NCI-H1048 (cell line): ENCODE data around the gene KRTAP4-7.
"Not testable (repeated sequence)": the region's sequence is repeated elsewhere in the genome, so short reads cannot be mapped to it uniquely, and the experiment has no call there.

ENCODE experiments used
- DNase-seq: peaks from one replicate; lab custom pipeline; 2025; lab: John Stamatoyannopoulos, UW

KRTAP4-7 gene

GRCh38 chr17:41084100-41084856, at the start of gene KRTAP4-7:
TSS of gene KRTAP4-7 (plus strand) at chr17:41084150. CDS start at chr17:41084207, 57 bp downstream.
- DNase-seq: not testable (repeated sequence)

- not testable (repeated sequence) for DNase-seq
Measured at GRCh38 chr17:41034346-41034935, 49.5 kb upstream of the KRTAP4-7 start, which contains the start of gene KRTAP1-3. TSS of gene KRTAP1-3 (minus strand) at chr17:41034874. CDS start at chr17:41034821, 53 bp downstream.

DNA sequence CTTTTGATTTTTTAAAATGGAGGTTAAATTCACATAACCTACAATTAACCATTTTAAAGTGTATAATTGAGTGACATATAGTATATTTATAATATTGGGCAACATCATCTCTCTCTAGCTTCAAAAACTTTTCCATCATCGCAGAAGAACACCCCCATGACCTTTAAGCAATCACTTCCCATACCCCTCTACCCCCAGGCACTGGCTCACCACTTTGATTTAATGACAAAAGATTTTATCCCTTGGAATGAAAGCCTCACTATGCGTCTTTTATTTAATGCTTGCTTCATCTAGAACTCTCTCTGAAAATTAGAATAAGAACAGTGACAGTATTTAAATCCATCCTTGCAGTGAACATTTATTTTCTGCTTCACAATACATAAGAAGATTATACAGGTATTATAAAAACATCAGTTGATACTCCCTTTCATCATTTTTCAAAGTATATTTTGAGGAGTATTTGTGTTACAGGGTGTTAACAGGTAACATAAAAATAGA, 46.0 kb upstream of the KRTAP4-7 start:
- no peak for DNase-seq

DNA sequence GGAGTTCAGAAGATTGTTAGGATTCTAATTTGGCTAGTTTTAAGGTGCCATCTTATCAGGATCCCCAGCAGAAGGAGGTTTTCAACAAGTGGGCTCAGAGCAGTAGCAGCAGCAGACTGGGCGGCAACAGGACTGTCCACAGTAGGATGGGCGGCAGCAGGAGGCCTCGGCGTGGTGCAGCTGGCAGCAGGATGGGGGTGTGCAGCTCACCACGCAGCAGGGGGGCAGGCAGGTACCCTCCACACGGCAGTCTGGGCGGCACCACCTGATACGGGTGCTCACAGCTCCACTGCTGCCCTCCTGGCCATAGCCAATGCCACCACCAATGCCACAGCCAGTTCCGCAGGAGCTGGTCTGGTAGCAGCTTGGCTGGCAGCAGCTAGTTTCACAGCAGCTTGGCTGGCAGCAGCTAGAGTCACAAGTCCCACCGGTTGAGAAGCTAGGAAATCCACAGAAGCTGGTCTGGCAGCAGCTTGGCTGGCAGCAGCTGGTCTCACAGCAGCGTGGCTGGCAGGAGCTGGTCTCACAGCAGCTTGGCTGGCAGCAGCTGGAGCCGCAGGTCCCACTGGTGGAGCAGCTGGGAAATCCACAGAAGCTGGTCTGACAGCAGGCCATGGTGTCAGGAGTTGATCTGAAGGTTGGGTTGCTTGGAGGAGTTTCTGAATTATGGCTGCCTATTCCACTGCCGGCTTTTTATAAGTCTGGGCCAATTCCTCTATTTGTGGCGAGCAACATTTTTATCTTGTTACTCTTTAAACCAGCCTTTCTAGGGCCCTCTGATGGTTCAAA, 43.0 kb upstream of the KRTAP4-7 start, which contains the start of gene KRTAP1-1:
Gene KRTAP1-1 (minus strand): TSS at position 668 of the 789 bp plus-strand sequence. CDS start 53 bp downstream, at position 615.
- not testable (repeated sequence) for DNase-seq

DNA sequence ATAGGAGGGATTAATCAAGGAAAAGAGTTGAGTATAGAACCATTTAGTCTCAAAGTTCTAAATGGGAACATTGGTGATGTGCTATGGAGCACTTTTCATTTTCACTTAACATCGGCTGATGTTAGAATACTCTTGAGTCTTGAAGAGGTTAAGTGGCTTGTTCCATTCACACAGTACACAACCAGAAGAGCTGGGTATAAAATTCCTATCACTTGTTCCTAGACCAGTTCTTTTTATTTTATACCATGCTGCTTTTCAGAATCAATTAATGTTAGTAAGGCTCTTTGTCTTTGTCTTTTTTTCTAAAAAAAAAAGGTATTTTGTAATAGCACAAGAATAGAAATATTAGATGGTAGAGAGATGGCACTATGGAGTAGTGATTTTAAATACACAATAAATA, 41.0 kb upstream of the KRTAP4-7 start:
- no peak for DNase-seq

GRCh38 chr17:41046735-41047465, 37.0 kb upstream of the KRTAP4-7 start, which contains the start of gene KRTAP2-1:
TSS of gene KRTAP2-1 (minus strand) at chr17:41047316. CDS start at chr17:41047267, 49 bp downstream.
- not testable (repeated sequence) for DNase-seq

DNA sequence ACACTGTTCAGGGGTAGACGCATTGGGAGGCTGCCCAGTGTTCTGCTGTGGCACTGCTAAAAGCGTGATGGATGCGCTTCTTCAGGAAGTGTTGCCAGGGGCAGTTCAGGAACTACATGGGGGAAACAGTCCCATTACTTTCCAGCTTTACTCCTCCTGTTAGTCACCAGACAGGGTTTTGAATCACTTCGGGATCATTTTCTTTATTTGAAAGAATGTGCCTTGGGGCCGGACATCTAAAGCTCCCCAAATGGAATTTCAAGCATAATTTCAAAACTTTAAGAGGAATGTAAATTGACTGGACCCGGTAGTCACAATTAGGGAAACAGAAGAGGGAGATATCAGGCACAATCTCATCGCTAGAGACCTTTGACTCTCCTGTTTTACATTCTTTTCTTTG, 35.5 kb upstream of the KRTAP4-7 start:
- DNase-seq: no peak

DNA sequence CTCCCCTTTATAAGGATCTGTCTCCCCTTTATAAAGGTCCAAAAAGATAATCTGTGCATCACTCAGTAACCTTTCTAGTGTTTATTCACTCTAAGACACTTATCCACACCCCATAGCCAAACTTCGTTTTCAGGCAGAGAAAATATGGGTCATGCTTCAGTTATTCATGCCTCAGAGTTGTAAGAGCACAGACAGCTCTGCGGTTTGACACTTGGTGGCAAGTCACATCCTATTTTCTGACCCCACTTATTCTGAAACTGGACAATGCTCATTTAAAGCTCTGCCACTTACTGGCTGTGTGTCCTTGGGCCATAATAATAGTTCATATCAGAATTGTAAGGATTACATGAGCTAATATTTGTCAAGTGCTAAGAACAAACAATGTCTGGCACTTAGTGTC, 34.8 kb upstream of the KRTAP4-7 start:
- no peak for DNase-seq

DNA sequence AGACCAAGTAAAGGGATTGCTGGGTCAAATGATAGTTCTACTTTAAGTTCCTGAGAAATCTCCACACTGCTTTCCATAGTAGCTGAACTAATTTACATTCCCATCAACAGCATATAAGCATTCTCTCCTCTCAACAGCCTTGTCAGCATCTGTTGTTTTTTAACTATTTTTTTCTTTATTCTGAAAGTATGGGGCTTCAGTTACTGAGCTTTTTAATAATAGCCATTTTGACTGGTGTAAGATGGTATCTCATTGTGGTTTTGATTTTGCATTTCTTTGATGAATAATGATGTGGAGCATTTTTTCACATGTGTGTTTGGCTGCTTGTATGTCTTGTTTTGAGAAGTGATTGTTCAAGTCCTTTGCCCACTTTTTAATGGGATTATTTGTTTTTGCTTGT, 31.4 kb upstream of the KRTAP4-7 start:
- DNase-seq: no peak

GRCh38 chr17:41054025-41054424, 29.9 kb upstream of the KRTAP4-7 start:
- DNase-seq: no peak

DNA sequence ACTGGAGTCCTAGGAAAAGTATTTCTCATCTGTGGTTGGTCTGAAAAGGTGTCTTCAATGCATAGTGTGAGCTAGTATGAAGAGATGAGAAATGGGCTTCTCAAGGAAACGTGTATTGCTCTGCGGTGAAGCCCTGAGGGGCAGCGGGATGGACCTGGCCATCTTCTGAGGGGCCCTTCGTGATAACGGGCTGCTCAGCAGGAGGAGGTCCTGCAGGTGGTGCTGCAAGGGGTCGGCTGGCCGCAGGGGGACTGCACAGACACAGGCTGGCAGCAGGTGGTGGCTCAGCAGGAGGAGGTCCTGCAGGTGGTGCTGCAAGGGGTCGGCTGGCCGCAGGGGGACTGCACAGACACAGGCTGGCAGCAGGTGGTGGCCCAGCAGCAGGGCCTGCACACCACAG, 29.4 kb upstream of the KRTAP4-7 start:
- not testable (repeated sequence) for DNase-seq

DNA sequence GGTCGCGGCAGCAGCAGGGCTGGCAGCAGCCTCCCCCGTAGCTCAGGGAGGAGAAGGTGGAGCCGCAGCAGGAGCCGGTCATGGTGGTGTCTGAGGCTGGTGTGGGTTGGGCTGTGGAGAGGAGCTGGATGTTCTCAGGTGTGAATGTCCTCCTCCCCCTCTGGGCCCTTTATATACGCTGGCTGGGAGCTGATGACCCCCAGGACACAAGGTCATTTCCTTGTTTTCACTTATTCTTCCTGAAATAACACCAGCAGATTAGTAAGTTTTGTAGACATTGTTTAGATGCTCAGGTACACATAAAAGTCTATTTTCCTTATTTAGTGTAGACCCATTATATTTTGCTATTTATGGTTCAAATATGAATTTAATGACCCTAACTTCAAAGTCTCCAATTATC, 28.8 kb upstream of the KRTAP4-7 start, which contains the start of gene KRTAP2-2:
Gene KRTAP2-2 (minus strand): TSS at position 101 of the 400 bp plus-strand sequence. CDS start 19 bp downstream, at position 82.
- DNase-seq: not testable (repeated sequence)

DNA sequence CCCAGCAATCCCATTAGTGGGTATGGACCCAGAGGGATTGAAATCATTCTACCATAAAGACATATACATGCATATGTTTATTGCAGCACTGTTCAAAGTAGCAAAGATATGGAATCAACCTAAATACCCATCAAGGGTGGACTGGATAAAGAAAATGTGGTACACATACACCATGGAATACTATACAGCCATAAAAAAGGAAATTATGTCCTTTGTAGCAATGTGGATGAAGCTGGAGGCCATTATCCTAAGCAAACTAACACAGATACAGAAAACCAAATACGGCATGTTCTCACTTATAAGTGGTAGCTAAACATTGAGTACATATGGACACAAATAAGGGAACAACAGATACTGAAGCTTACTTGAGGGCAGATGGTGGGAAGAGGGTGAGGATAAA, 26.4 kb upstream of the KRTAP4-7 start:
- DNase-seq: no peak

- DNase-seq: no peak
Measured at GRCh38 chr17:41058741-41059140, 25.2 kb upstream of the KRTAP4-7 start.

DNA sequence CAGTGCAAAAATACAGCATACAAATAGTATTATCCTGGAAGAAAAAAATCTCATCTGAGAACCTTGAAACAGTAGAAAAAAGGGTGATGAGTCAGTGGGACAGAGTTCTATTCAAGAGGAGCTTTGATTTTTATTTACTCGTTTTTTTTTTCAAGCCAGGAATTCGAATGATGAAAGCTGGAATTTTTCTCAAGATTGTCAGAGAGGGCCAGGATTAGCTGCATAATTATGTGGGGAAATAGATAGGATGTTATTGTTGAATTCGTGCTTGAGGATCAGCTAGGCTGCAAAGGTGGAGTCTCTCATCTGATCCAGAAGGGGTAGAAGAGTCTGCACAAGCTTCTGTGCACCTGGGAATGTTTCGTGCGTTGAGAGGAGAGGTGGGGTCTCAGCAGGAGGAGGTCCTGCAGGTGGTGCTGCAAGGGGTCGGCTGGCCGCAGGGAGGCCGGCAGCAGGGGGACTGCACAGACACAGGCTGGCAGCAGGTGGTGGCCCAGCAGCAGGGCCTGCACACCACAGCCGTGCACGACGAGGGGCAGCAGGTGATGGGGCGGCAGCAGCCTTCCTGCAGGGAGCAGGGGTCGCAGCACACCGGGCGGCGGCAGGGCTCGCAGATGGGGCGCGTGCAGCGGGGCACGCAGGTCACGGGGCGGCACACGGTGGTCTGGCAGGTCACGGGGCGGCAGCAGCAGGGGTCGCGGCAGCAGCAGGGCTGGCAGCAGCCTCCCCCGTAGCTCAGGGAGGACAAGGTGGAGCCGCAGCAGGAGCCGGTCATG, 24.5 kb upstream of the KRTAP4-7 start:
- DNase-seq: not testable (repeated sequence)

DNA sequence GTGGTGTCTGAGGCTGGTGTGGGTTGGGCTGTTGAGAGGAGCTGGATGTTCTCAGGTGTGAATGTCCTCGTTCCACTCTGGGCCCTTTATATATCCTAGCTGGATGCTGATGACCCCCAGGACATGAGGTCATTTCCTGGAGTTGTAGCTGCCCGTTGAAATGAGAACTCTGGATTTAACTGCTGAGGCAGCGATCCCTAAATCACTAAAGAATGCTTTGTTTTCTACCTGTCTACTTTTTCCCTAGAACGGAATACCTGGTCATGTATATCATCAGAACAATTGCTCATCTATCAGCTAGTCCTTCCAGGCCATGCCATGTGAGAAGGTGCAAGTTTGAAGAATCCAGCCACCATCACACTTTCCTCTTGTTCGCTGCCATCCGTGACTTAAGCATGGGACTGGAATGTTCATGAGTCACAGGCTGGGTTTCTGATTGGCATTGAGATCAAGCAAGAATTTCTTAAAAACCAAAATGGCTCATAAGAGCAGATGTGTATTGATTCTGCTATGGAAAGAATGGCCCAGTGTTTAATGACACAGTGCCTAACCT, 23.8 kb upstream of the KRTAP4-7 start, which contains the start of gene KRTAP2-3:
Gene KRTAP2-3 (minus strand): TSS at position 63 of the 553 bp plus-strand sequence. CDS start 64 bp downstream, outside the sequence.
- no peak for DNase-seq

DNA sequence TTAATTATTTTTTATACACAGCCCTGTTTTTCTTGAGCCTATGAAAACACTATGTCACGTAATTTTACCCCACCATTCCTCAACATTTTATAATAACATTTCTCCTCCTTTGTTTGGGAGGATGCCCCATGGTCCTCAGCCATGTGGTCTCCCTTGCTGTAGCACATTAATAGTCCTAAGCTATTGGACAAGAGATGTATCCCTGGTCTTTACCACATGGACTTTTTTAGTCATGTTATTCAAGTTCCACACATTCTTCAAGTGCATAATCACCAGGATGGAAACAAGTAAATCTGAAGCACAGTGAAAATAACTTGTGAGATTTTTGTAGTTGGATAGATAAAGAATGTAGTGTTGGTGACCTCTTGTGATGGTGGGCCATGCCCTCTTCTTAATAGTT, 22.0 kb upstream of the KRTAP4-7 start:
- DNase-seq: no peak

DNA sequence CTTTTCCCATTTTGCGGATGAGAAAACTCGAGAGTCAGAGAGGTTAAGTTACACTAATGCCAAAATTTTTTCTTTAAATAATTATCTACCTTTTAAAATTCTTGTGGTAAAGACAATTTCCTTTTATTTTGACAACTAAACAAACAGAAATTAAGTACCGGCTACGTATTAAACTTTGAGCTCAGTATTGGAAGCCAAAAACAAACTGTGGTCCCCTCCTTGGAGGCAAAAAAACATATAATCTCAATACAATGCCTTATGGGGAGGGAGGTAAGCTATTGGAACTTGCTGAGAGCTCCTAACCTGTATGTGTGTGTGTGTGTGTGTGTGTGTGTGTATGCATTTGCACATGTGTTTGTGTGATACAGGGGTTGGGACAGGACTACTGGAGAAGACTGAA, 20.5 kb upstream of the KRTAP4-7 start:
- DNase-seq: no peak

- DNase-seq: no peak
Measured at GRCh38 chr17:41064301-41064700, 19.6 kb upstream of the KRTAP4-7 start.
